ENCODE data around the gene CTDP1.

DNA sequence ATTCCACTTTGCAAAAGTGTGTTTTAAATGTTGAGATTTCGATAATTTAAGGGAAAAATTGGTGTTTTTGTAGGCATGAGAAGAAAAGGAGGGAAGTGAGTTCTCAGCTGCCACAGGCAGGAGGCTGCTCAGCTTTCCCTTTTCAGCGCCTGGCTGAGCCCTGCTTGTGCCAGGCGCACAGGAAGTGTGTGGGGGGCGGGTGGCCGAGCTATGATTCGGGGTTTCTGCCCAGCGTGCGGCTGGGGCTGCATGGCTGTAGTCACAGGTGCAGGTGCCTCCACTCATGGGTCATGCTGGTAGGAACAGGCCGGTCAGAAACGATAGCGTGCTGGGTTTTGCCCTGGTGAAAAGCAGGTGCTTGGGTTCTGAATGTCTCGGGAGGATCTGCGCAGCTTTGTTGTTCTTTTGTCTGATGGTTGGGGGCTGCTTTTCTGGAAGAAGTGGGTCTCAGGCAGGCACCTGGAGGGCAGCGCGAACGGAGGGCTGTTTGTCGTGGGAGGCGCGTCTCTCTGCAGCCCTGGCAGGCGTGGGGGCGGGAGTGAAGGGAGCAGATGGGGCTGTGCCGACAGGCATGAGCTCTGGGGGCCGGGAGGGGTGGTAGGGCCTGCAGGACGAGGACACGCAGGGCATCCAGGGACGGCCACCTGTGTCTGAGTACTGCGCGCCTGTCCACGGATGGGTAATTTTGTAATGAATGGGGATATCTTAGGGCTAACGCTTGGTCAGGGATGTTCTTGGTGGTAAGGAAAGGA, 120.2 kb downstream of the CTDP1 start:
- TF ChIP-seq CTCF (IDR thresholded peaks at IDR 0.05) (no peak), EP300 (IDR thresholded peaks at IDR 0.05) (no peak), POLR2A (IDR thresholded peaks at IDR 0.05) (no peak), POLR2AphosphoS5 (IDR thresholded peaks at IDR 0.05) (no peak)

All from gastroesophageal sphincter (tissue), 3 donors.